SU-DHL-6 (cell line): ENCODE results near the gene TSHZ2.

Experiments used
- H2AFZ ChIP-seq: fragments of 200-600 bp; sonication (generic); 2 replicates; pipeline ENCODE4 v1.6.1; 2014; ENCODE audit warnings: low read depth, mild to moderate bottlenecking, moderate library complexity, mixed read lengths, antibody characterized with exemption, low read length; ENCODE audit not compliant: severe bottlenecking
- H3F3A ChIP-seq: fragments of 200-600 bp; shearing (Covaris generic); 2 replicates; pipeline ENCODE4 v1.6.0; 2016; ENCODE audit warnings: antibody characterized with exemption, mild to moderate bottlenecking; ENCODE audit not compliant: insufficient read depth
- H3K27ac ChIP-seq: fragments of 200-600 bp; sonication (generic); 2 replicates; pipeline ENCODE4 v1.5.1; 2016; ENCODE audit warnings: low read depth, mild to moderate bottlenecking, low read length, moderate library complexity, mixed read lengths
- H3K27me3 ChIP-seq: fragments of 200-600 bp; sonication (generic), shearing (Covaris generic); 2 replicates; pipeline ENCODE4 v1.6.0; 2014; ENCODE audit warnings: mild to moderate bottlenecking, low read length
- H3K36me3 ChIP-seq: fragments of 200-600 bp; sonication (generic); 2 replicates; pipeline ENCODE4 v1.6.1; 2014; ENCODE audit warnings: mild to moderate bottlenecking, low read length, mixed read lengths
- H3K4me2 ChIP-seq: fragments of 300-600, 200-600 bp; shearing (Covaris generic), sonication (generic); 2 replicates; pipeline ENCODE4 v1.6.0; 2014; ENCODE audit warnings: low read length, low read depth, mild to moderate bottlenecking; ENCODE audit not compliant: poor library complexity, severe bottlenecking
- H3K4me3 ChIP-seq: fragments of 200-600 bp; sonication (generic); 2 replicates; pipeline ENCODE4 v1.5.1; 2014; ENCODE audit warnings: antibody characterized with exemption, low read length, mild to moderate bottlenecking, mixed read lengths; ENCODE audit not compliant: insufficient read depth, poor library complexity, severe bottlenecking
- H3K79me2 ChIP-seq: fragments of 200-600 bp; sonication (generic); 2 replicates; pipeline ENCODE4 v1.6.1; 2014; ENCODE audit warnings: mild to moderate bottlenecking, low read length, moderate library complexity; ENCODE audit not compliant: insufficient read depth
- H3K9ac ChIP-seq: fragments of 200-600 bp; sonication (generic); 2 replicates; pipeline ENCODE4 v1.7.0; 2014; ENCODE audit warnings: mild to moderate bottlenecking, low read length
- H3K9me2 ChIP-seq: fragments of 200-600 bp; sonication (generic); replicated peaks from 2 replicates; pipeline ENCODE4 v1.6.1; 2014; ENCODE audit warnings: low read length; ENCODE audit not compliant: insufficient read depth
- H3K9me3 ChIP-seq: fragments of 200-600 bp; sonication (generic); 2 replicates; pipeline ENCODE4 v1.6.1; 2014; ENCODE audit warnings: low read length, mixed read lengths; ENCODE audit not compliant: insufficient read depth
- H4K20me1 ChIP-seq: fragments of 200-600 bp; sonication (generic); 2 replicates; pipeline ENCODE4 v1.6.1; 2014; ENCODE audit warnings: low read depth, mild to moderate bottlenecking, antibody characterized with exemption, low read length, moderate library complexity, mixed read lengths
- EZH2phosphoT487 ChIP-seq: fragments of 200-600 bp; sonication (generic), shearing (Covaris generic); conservative IDR thresholded peaks from 2 replicates; pipeline ENCODE4 v1.6.1; 2018; ENCODE audit warnings: mild to moderate bottlenecking, antibody characterized with exemption, low read length, moderate library complexity, mixed read lengths
- TF ChIP-seq, protein P1 (sequence below): fragments of 200-600 bp; sonication (generic); IDR thresholded peaks from one replicate; pipeline ENCODE4 v1.5.1; 2017; ENCODE audit warnings: antibody characterized with exemption, mild to moderate bottlenecking, low read length, moderate library complexity; ENCODE audit not compliant: insufficient read depth, poor library complexity, severe bottlenecking

Gene TSHZ2

DNA sequence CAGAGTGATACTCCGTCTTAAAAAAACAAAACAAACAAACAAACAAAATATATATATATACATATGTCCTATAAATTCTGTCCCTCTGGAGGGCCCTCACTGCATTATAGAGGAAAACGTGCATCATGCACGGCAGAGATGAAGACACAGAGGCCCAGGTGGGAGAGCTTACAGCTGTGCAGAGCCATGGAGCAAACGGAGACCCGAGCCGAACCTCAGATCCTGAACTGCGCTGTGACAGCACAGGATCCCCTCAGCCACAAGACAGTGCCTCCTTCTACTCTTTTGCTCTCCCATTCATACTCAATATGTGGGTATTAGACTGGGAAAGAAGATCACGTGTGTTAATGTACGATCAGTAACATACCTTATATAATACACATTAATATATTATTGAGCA, 539.9 kb downstream of the TSHZ2 start:
- H3K9me2 ChIP-seq, result no peaks in the 10 kb centered on the region
- H3K4me2 ChIP-seq, result no peak overlapping the region
- H3K27me3 ChIP-seq, result no peaks in the 10 kb centered on the region
- no peak overlapping the region for H2AFZ ChIP-seq
- no peaks in the 10 kb centered on the region for H4K20me1 ChIP-seq
- H3K79me2 ChIP-seq, result no peaks in the 10 kb centered on the region
- no peak overlapping the region for H3K4me3 ChIP-seq
- H3F3A ChIP-seq, result no peaks in the 10 kb centered on the region
- no peak overlapping the region for H3K27ac ChIP-seq
- no peak for TF ChIP-seq EZH2phosphoT487
- TF ChIP-seq, protein P1, sequence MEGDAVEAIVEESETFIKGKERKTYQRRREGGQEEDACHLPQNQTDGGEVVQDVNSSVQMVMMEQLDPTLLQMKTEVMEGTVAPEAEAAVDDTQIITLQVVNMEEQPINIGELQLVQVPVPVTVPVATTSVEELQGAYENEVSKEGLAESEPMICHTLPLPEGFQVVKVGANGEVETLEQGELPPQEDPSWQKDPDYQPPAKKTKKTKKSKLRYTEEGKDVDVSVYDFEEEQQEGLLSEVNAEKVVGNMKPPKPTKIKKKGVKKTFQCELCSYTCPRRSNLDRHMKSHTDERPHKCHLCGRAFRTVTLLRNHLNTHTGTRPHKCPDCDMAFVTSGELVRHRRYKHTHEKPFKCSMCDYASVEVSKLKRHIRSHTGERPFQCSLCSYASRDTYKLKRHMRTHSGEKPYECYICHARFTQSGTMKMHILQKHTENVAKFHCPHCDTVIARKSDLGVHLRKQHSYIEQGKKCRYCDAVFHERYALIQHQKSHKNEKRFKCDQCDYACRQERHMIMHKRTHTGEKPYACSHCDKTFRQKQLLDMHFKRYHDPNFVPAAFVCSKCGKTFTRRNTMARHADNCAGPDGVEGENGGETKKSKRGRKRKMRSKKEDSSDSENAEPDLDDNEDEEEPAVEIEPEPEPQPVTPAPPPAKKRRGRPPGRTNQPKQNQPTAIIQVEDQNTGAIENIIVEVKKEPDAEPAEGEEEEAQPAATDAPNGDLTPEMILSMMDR, result no peak
- no peak overlapping the region for H3K9ac ChIP-seq
- no peaks in the 10 kb centered on the region for H3K36me3 ChIP-seq
- H3K9me3 ChIP-seq, result no peaks in the 10 kb centered on the region

DNA sequence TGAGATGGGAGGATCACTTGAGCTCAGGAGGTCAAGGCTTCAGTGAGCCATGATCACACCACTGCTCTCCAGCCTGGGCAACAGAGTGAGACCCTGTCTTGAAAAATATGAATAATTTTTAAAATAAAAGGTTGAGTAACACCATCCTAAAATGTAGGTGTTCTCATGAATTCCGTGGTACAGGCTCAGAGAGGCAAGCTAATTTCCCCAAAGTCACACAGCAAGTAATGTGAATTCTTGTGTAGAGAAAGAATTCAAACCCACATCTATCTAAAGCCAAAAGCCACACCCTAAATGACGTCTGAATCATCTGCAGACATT, 541.0 kb downstream of the TSHZ2 start:
- no peaks in the 10 kb centered on the region for H4K20me1 ChIP-seq
- H3K9me3 ChIP-seq, result no peaks in the 10 kb centered on the region
- H3K79me2 ChIP-seq, result no peaks in the 10 kb centered on the region
- H3K9me2 ChIP-seq, result no peaks in the 10 kb centered on the region
- no peaks in the 10 kb centered on the region for H3K27me3 ChIP-seq
- no peak for TF ChIP-seq EZH2phosphoT487
- TF ChIP-seq, protein P1, result no peak
- no peak overlapping the region for H3K4me2 ChIP-seq
- H2AFZ ChIP-seq, result no peak overlapping the region
- H3K36me3 ChIP-seq, result no peaks in the 10 kb centered on the region
- H3F3A ChIP-seq, result no peaks in the 10 kb centered on the region
- H3K4me3 ChIP-seq, result no peak overlapping the region
- no peak overlapping the region for H3K9ac ChIP-seq
- no peak overlapping the region for H3K27ac ChIP-seq

DNA sequence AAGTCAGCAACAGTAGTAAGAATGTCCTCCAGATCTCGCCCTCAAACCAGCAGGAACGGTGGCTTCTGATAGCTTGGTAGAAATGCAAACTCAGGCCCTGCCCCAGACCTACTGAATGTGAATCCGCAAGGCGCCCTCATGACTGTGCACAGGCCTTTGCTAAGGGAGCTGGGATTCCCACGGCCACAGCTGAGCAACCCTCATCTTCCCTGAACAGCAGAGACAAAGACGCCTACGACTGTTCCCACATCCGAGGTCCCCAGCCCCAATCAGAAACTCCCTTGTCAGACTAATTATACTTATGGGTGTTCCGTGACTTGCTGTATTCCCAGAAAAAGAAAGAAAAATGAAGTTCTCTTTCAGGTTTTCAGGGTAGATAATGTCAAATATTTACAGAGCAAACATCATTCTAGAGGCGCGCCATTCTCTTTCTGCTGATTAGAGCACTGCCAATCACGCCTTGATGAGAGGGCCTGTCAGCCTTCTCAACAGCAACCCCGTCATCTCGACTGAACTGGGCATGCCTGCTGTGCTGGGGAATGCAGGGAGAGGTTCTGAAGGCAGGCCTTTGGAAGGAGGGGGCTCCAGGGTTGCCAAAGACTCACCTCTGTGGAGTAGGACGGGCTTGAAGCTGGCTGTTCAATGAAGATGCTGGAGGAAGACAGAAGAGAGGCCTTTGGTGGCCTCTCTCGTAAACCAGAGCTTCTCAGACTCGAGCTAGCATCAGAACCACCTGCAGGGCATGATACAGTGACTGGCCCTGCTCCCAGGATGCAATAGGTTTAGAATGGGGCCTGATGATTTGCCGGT, 541.5 kb downstream of the TSHZ2 start:
- Histone ChIP-seq H3K27me3 (no peaks in the 10 kb centered on the region), H4K20me1 (no peaks in the 10 kb centered on the region), H3K36me3 (no peaks in the 10 kb centered on the region), H3K9me3 (no peaks in the 10 kb centered on the region), H3K79me2 (no peaks in the 10 kb centered on the region), H3K9ac (no peak overlapping the region), H3K4me3 (no peak overlapping the region), H3K27ac (no peak overlapping the region), H3K9me2 (no peaks in the 10 kb centered on the region), H3K4me2 (no peak overlapping the region), H2AFZ (peak overlapping the region; percentile 12), H3F3A (no peaks in the 10 kb centered on the region)
- no peak for TF ChIP-seq EZH2phosphoT487
- TF ChIP-seq, protein P1, result no peak
